Adrenal gland (tissue), 12 donors: ENCODE data around the gene DHX16. TPM values are rescaled to one million over a fixed set of nuclear protein-coding genes. Genes with fewer than 3 reads are reported as not detected.

Experiments
- DNase-seq, 7 donors: peaks; one replicate each; pipeline ENCODE4 v3.0.0-alpha.2; 2019 to 2020
- H3K27ac ChIP-seq, 5 donors: fragments of 200-600 bp; sonication (generic) in 4 of 5; 1 replicate in 3 of 5; 2 replicates in 2 of 5; pipeline versions ENCODE4 v1.5.1 to v1.8.0; 2016 to 2020; ENCODE audit warnings: mild to moderate bottlenecking in 1 of 5
- H3K27me3 ChIP-seq: fragments of 200-600 bp; 2 replicates; pipeline ENCODE4 v1.8.0; 2021
- H3K36me3 ChIP-seq, 2 donors: fragments of 200-600 bp; replicated peaks in 1 of 2; 1 replicate in 1 of 2; 2 replicates in 1 of 2; pipeline versions ENCODE4 v1.5.1 to v1.8.0; 2018 to 2022
- H3K4me1 ChIP-seq, 2 donors: fragments of 200-600 bp; replicated peaks in 1 of 2; 1 replicate in 1 of 2; 2 replicates in 1 of 2; pipeline versions ENCODE4 v1.5.1 to v1.8.0; 2018 to 2021
- H3K4me3 ChIP-seq, 4 donors: fragments of 200-600 bp; sonication (generic) in 3 of 4; one replicate each; pipeline ENCODE4 v1.5.1; 2016 to 2018
- H3K9me3 ChIP-seq, 3 donors: fragments of 200-600 bp; sonication (generic) in 1 of 3; replicated peaks in 1 of 3; 1 replicate in 2 of 3; 2 replicates in 1 of 3; pipeline versions ENCODE4 v1.5.1 to v1.8.0; 2016 to 2021
- POLR2A ChIP-seq, 2 donors: fragments of 450-650 bp; IDR thresholded peaks; one replicate each; pipeline ENCODE4 v1.6.1; 2017; ENCODE audit warnings: antibody characterized with exemption in 2 of 2, mild to moderate bottlenecking in 2 of 2, moderate library complexity in 1 of 2
- WGBS, 4 donors: extraction: QIAGEN DNeasy Blood & Tissue Kit in 2 of 4; methylation state at CpG; one replicate each; pipeline versions ENCODE4 v1.1.5 to v1.1.7; 2013 to 2017; 5-methylcytosine and 5-hydroxymethylcytosine counted together
- intact Hi-C, 2 donors: fragments of 100-400 bp; cut with DNase I; formaldehyde crosslinking; loops; one replicate each; pipeline versions ENCODE4 v1.14.1 to v1.15.0; 2022 to 2023
- polyA plus RNA-seq, 3 donors: library from polyadenylated mRNA; stranded (reverse); fragments of 200-250 nt in 2 of 3; fragments of 350-450 nt in 1 of 3; fragmentation: Illumina TruSeq in 1 of 3; extraction: RNeasy Lipid Tissue Mini Kit (QIAGEN cat#74804) in 1 of 3; gene quantifications; one replicate each; pipeline ENCODE4 v1.2.3, GENCODE V29; 2013 to 2014
- total RNA-seq, 9 donors: library from RNA; depleted of rRNA in 4 of 9; stranded (reverse); fragments of >200 nt in 4 of 9; fragments of 120-200 nt in 1 of 9; fragmentation: NEBNext Ultra II Directional in 1 of 9; extraction: Animal tissue kit (Norgen Biotek cat#: 25700) in 1 of 9; gene quantifications; one replicate each; pipeline versions ENCODE4 v1.1.0 to v1.2.4, GENCODE V29; 2013 to 2023
- TF ChIP-seq, protein P1 (sequence below), 6 experiments: fragments of 450-650 bp in 4 of 6; fragments of 200-600 bp in 2 of 6; sonication (generic) in 1 of 6; IDR thresholded peaks; 1 replicate in 5 of 6; 2 replicates in 1 of 6; pipeline versions ENCODE4 v1.5.1 to v1.8.0; 2016 to 2021; ENCODE audit warnings: antibody characterized with exemption in 6 of 6, mild to moderate bottlenecking in 2 of 6, moderate library complexity in 1 of 6
- donor health status: healthy with polysubstance abuse.
- donor health status: Bipolar disorder and iron deficiency.
- donor health status: DM: yes; HTN: yes; CAD: no.
- donor health status: DM: no; HTN: no; CAD: no.
- donor health status: DM: no; HTN: no; CAD: no.
- donor health status: DM: yes; HTN: yes; CAD: no.

DHX16 gene
- total and polyA plus RNA-seq, 12 donors: 16.4 to 75.9 (median 30.2) TPM

- H3K4me1 ChIP-seq: peaks cover 31 to 47% of the 10 kb centered on the region in 2 donors
- WGBS, 4 donors: 88 to 93% (median 91%) methylated on average over 10 to 11 of the region's 11 CpGs
- no peaks in the 10 kb centered on the region for H3K9me3 ChIP-seq
- no peaks in the 10 kb centered on the region for H3K36me3 ChIP-seq
- peak overlapping the region in 3 of 5 donors; percentile 79 to 84 (median 80) for H3K27ac ChIP-seq
- no peak overlapping the region for H3K4me3 ChIP-seq
- H3K27me3 ChIP-seq: no peaks in the 10 kb centered on the region
- DNase-seq: no peak
- no peak for TF ChIP-seq POLR2A (IDR thresholded peaks at IDR 0.05)
- TF ChIP-seq, protein P1, sequence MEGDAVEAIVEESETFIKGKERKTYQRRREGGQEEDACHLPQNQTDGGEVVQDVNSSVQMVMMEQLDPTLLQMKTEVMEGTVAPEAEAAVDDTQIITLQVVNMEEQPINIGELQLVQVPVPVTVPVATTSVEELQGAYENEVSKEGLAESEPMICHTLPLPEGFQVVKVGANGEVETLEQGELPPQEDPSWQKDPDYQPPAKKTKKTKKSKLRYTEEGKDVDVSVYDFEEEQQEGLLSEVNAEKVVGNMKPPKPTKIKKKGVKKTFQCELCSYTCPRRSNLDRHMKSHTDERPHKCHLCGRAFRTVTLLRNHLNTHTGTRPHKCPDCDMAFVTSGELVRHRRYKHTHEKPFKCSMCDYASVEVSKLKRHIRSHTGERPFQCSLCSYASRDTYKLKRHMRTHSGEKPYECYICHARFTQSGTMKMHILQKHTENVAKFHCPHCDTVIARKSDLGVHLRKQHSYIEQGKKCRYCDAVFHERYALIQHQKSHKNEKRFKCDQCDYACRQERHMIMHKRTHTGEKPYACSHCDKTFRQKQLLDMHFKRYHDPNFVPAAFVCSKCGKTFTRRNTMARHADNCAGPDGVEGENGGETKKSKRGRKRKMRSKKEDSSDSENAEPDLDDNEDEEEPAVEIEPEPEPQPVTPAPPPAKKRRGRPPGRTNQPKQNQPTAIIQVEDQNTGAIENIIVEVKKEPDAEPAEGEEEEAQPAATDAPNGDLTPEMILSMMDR (IDR thresholded peaks at IDR 0.05): no peak
- intact Hi-C loops: no loop called here
Measured at GRCh38 chr6:30689022-30689865, 16.4 kb upstream of the DHX16 start.

GRCh38 chr6:30688569-30688968 is 15.8 kb upstream of the DHX16 start:
- no peak for DNase-seq
- intact Hi-C loops: no loop called here
- TF ChIP-seq, protein P1 (IDR thresholded peaks at IDR 0.05): no peak
- no peak for TF ChIP-seq POLR2A (IDR thresholded peaks at IDR 0.05)
- Histone ChIP-seq H3K4me3 (no peak overlapping the region), H3K27me3 (no peaks in the 10 kb centered on the region), H3K27ac (peak overlapping the region in 2 of 5 donors; percentile 95 to 97), H3K9me3 (no peaks in the 10 kb centered on the region), H3K36me3 (no peaks in the 10 kb centered on the region), H3K4me1 (peaks cover 37 to 54% of the 10 kb centered on the region in 2 donors)
- 82 to 96% (median 95%) methylated on average over 7 to 9 of the region's 9 CpGs for WGBS, 4 donors

GRCh38 chr6:30687659-30688431 is 15.0 kb upstream of the DHX16 start:
- intact Hi-C loops: loop anchor here (2.0 kb wide), 1 partner anchor 33 kb away; the partner anchor contains the start of gene TUBB (in 2 of the 2)
- peak in 3 of 7 donors; percentile 21 to 47 (median 32) for DNase-seq

More at GRCh38 chr6:30687659-30688431, 15.0 kb upstream of the DHX16 start:
- H3K4me1 ChIP-seq: peaks cover 43 to 61% of the 10 kb centered on the region in 2 donors
- WGBS, 4 donors: 17 to 58% (median 23%) methylated on average over 7 to 22 of the region's 22 CpGs
- no peaks in the 10 kb centered on the region for H3K36me3 ChIP-seq
- H3K27ac ChIP-seq: peak overlapping the region; percentile 94 to 98 (median 95)
- H3K27me3 ChIP-seq: no peaks in the 10 kb centered on the region
- no peaks in the 10 kb centered on the region for H3K9me3 ChIP-seq
- peak overlapping the region in 3 of 4 donors; percentile 51 to 87 (median 72) for H3K4me3 ChIP-seq
- TF ChIP-seq, protein P1 (IDR thresholded peaks at IDR 0.05): peak in 1 of 6 experiments; percentile 8
- no peak for TF ChIP-seq POLR2A (IDR thresholded peaks at IDR 0.05)
